IMR-90 (cell line): ENCODE data around the gene IL1RL1. TPM values are rescaled to one million over a fixed set of nuclear protein-coding genes. Genes with fewer than 3 reads are reported as not detected.

Source experiments
- ATAC-seq: fragments of 200-7000 bp; cut with Tn5 transposase; 2 replicates; pipeline ENCODE4 v1.9.1; 2020; ENCODE audit warnings: low read depth, mild to moderate bottlenecking, moderate library complexity
- BruUV-seq: library from RNA; stranded (reverse); fragments of 400-500 nt; replicated peaks from 2 replicates; lab custom pipeline; 2021; lab: Mats Ljungman, UMichigan
- CTCF ChIA-PET: fragments of 300-600 bp; formaldehyde crosslinking; extraction: SDS; loops from one replicate; lab custom pipeline; 2021; ENCODE audit warnings: antibody characterized with exemption; lab: Yijun Ruan, JAX
- POLR2A ChIA-PET: fragments of 300-600 bp; sonication (Branson Sonifier 250); formaldehyde crosslinking; loops from one replicate; lab custom pipeline; 2022; ENCODE audit warnings: antibody characterized with exemption; ENCODE audit not compliant: unreplicated experiment; lab: Charles Lee
- DNase-seq: peaks from one replicate; pipeline ENCODE4 v3.0.0; 2013
- H2AFZ ChIP-seq: replicated peaks from 2 replicates; pipeline ENCODE3; 2013; ENCODE audit warnings: low read length, mild to moderate bottlenecking; ENCODE audit not compliant: poor library complexity
- H2AK5ac ChIP-seq: 2 replicates; pipeline ENCODE4 v1.6.1; 2013; ENCODE audit warnings: low read depth, low read length, inconsistent platforms
- H2AK9ac ChIP-seq: replicated peaks from 2 replicates; pipeline ENCODE3; 2013; ENCODE audit warnings: mild to moderate bottlenecking, low read depth, low read length, moderate library complexity; ENCODE audit not compliant: poor library complexity
- H2BK120ac ChIP-seq: 2 replicates; pipeline ENCODE4 v1.6.1; 2013; ENCODE audit warnings: low read depth, low read length, inconsistent platforms
- H2BK15ac ChIP-seq: 3 replicates; pipeline ENCODE4 v1.6.1; 2013; ENCODE audit warnings: low read depth, low read length, inconsistent platforms
- H2BK20ac ChIP-seq: 2 replicates; pipeline ENCODE4 v1.6.1; 2013; ENCODE audit warnings: low read depth, mild to moderate bottlenecking, inconsistent platforms, low read length, moderate library complexity
- H2BK5ac ChIP-seq: 2 replicates; pipeline ENCODE4 v1.6.1; 2013; ENCODE audit warnings: mild to moderate bottlenecking, low read depth, low read length, inconsistent platforms; ENCODE audit not compliant: poor library complexity, severe bottlenecking
- H3K14ac ChIP-seq: replicated peaks from 2 replicates; pipeline ENCODE4 v1.6.1; 2013; ENCODE audit warnings: low read depth, low read length, inconsistent platforms
- H3K18ac ChIP-seq: 2 replicates; pipeline ENCODE4 v1.6.1; 2013; ENCODE audit warnings: low read depth, low read length, control low read depth
- H3K23ac ChIP-seq: 2 replicates; pipeline ENCODE4 v1.6.1; 2013; ENCODE audit warnings: low read depth, low read length, inconsistent platforms
- H3K27ac ChIP-seq: 2 replicates; pipeline ENCODE4 v1.5.1; 2013; ENCODE audit warnings: mild to moderate bottlenecking, control low read depth, low read length; ENCODE audit not compliant: insufficient read depth
- H3K27me3 ChIP-seq: 2 replicates; pipeline ENCODE4 v1.6.1; 2013; ENCODE audit warnings: low read length; ENCODE audit not compliant: control insufficient read depth, insufficient read depth
- H3K36me3 ChIP-seq: 2 replicates; pipeline ENCODE4 v1.6.1; 2013; ENCODE audit warnings: low read length, mixed read lengths; ENCODE audit not compliant: control insufficient read depth, insufficient read depth
- H3K4ac ChIP-seq: 2 replicates; pipeline ENCODE4 v1.6.1; 2013; ENCODE audit warnings: low read depth, low read length, inconsistent platforms
- H3K4me1 ChIP-seq: 2 replicates; pipeline ENCODE4 v1.6.1; 2013; ENCODE audit warnings: low read length, mixed read lengths; ENCODE audit not compliant: control insufficient read depth, insufficient read depth
- H3K4me2 ChIP-seq: 2 replicates; pipeline ENCODE4 v1.6.1; 2013; ENCODE audit warnings: low read depth, mild to moderate bottlenecking, control low read depth, low read length, moderate library complexity
- H3K4me3 ChIP-seq: 2 replicates; pipeline ENCODE4 v1.5.1; 2013; ENCODE audit warnings: low read depth, mild to moderate bottlenecking, control low read depth, low read length, moderate library complexity; ENCODE audit not compliant: insufficient read depth
- H3K56ac ChIP-seq: 2 replicates; pipeline ENCODE4 v1.6.1; 2013; ENCODE audit warnings: low read length, inconsistent platforms; ENCODE audit not compliant: insufficient read depth; ENCODE audit errors: extremely low read depth
- H3K79me1 ChIP-seq, 2 experiments: 2 replicates each; pipeline ENCODE4 v1.6.1; 2013; ENCODE audit warnings: low read length in 2 of 2, inconsistent platforms in 1 of 2, low read depth in 1 of 2
- H3K9ac ChIP-seq: 2 replicates; pipeline ENCODE4 v1.6.1; 2013; ENCODE audit warnings: low read depth, low read length, control low read depth
- H3K9me1 ChIP-seq: 2 replicates; pipeline ENCODE4 v1.6.1; 2013; ENCODE audit warnings: low read length, inconsistent platforms; ENCODE audit not compliant: insufficient read depth
- H3K9me3 ChIP-seq: 2 replicates; pipeline ENCODE4 v1.6.1; 2013; ENCODE audit warnings: low read length; ENCODE audit not compliant: control insufficient read depth, insufficient read depth
- H4K20me1 ChIP-seq: 2 replicates; pipeline ENCODE4 v1.6.1; 2013; ENCODE audit warnings: low read length, inconsistent platforms; ENCODE audit not compliant: insufficient read depth
- H4K5ac ChIP-seq: 2 replicates; pipeline ENCODE4 v1.6.1; 2013; ENCODE audit warnings: mild to moderate bottlenecking, low read depth, low read length, control low read depth
- H4K8ac ChIP-seq, 2 experiments: 2 replicates each; pipeline ENCODE4 v1.6.1; 2013; ENCODE audit warnings: low read depth in 2 of 2, low read length in 2 of 2, control low read depth in 1 of 2, inconsistent platforms in 1 of 2
- H4K91ac ChIP-seq: 2 replicates; pipeline ENCODE4 v1.6.1; 2013; ENCODE audit warnings: low read depth, low read length, inconsistent platforms; ENCODE audit not compliant: insufficient read depth
- BHLHE40 ChIP-seq: fragments of 150-350 bp; IDR thresholded peaks from 2 replicates; pipeline ENCODE4 v1.6.1; 2016; ENCODE audit warnings: mild to moderate bottlenecking, low read depth, low read length
- FOS ChIP-seq: fragments of 150-350 bp; IDR thresholded peaks from 2 replicates; pipeline ENCODE4 v1.6.1; 2016; ENCODE audit warnings: low read depth, low read length
- MAFK ChIP-seq: IDR thresholded peaks from 2 replicates; pipeline ENCODE4 v1.6.1; 2012; ENCODE audit warnings: low read depth, low read length, improper control_type of control experiment
- MAZ ChIP-seq: IDR thresholded peaks from 2 replicates; pipeline ENCODE4 v1.6.1; 2012; ENCODE audit warnings: low read depth, mild to moderate bottlenecking, low read length, improper control_type of control experiment, moderate library complexity, borderline replicate concordance
- NFE2L2 ChIP-seq: fragments of 150-350 bp; IDR thresholded peaks from 2 replicates; pipeline ENCODE4 v1.6.1; 2016; ENCODE audit warnings: low read depth, mild to moderate bottlenecking, low read length
- RAD21 ChIP-seq: IDR thresholded peaks from 2 replicates; pipeline ENCODE4 v1.6.1; 2012; ENCODE audit warnings: low read length, improper control_type of control experiment
- WGBS, 2 experiments: methylation state at CpG; one replicate each; pipeline versions ENCODE4 v1.1.5 to v1.1.7; 2013; ENCODE audit warnings: missing lambda C conversion rate in 2 of 2; ENCODE audit not compliant: insufficient read length in 1 of 2; ENCODE audit errors: extremely low coverage in 2 of 2; 5-methylcytosine and 5-hydroxymethylcytosine counted together
- dilution Hi-C: fragments of 300-500 bp; cut with HindIII; formaldehyde crosslinking; loops from one replicate; pipeline ENCODE4 v1.14.3; 2018; ENCODE audit warnings: low sequenced_read_pairs; ENCODE audit not compliant: unreplicated experiment
- in situ Hi-C: fragments of 300-500 bp; cut with MboI; formaldehyde crosslinking; loops from 3 replicates; pipeline ENCODE4 v1.14.3; 2019; ENCODE audit warnings: low sequenced_read_pairs, inconsistent platforms, mixed read lengths
- intact Hi-C: fragments of 100-400 bp; cut with micrococcal nuclease; formaldehyde crosslinking; loops from 2 replicates; pipeline ENCODE4 v1.10.0; 2022
- polyA plus RNA-seq, 3 experiments: library from polyadenylated mRNA; depleted of rRNA; stranded (reverse); fragments of >200 nt; gene quantifications; 2 replicates each; pipeline ENCODE4 v1.2.3, GENCODE V29; 2012; ENCODE audit warnings: low replicate concordance in 1 of 3
- total RNA-seq: library from RNA; depleted of rRNA; stranded (reverse); fragments of >200 nt; gene quantifications from 2 replicates; pipeline ENCODE4 v1.2.3, GENCODE V29; 2012
- TF ChIP-seq, protein P1 (sequence below): conservative IDR thresholded peaks from 2 replicates; pipeline ENCODE4 v1.5.1; 2012; ENCODE audit warnings: mild to moderate bottlenecking, low read depth, low read length, improper control_type of control experiment

The IL1RL1 gene
- total and polyA plus RNA-seq, 2 of the 4 experiments (the other 2 are of a cell fraction), result under 0.01 to 0.14 TPM

DNA sequence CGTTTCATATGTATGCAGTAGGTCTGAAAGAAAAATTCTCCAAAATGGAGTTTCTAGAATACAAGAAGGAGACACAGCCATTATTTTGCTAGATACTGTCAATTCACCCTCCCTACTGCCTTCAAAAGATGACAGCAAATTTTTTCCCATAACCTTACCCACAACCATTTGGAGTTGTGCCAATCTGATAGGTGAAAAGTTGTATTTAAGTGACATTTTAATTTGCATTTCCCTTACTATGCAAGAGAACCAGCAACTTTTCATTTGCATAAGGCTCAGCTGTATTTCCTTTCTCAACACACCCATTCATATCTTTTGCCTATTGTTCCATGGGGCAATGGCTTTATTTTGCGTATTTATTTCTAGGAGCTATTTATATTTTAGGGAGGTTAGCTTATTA is 80.2 kb downstream of the IL1RL1 start:
- no TSS peak for BruUV-seq

More for the DNA sequence above, 80.2 kb downstream of the IL1RL1 start:
- TF ChIP-seq FOS, result no peak
- TF ChIP-seq, protein P1, sequence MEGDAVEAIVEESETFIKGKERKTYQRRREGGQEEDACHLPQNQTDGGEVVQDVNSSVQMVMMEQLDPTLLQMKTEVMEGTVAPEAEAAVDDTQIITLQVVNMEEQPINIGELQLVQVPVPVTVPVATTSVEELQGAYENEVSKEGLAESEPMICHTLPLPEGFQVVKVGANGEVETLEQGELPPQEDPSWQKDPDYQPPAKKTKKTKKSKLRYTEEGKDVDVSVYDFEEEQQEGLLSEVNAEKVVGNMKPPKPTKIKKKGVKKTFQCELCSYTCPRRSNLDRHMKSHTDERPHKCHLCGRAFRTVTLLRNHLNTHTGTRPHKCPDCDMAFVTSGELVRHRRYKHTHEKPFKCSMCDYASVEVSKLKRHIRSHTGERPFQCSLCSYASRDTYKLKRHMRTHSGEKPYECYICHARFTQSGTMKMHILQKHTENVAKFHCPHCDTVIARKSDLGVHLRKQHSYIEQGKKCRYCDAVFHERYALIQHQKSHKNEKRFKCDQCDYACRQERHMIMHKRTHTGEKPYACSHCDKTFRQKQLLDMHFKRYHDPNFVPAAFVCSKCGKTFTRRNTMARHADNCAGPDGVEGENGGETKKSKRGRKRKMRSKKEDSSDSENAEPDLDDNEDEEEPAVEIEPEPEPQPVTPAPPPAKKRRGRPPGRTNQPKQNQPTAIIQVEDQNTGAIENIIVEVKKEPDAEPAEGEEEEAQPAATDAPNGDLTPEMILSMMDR, result no peak
- no peak for TF ChIP-seq MAFK
- TF ChIP-seq NFE2L2, result no peak
- no peak for TF ChIP-seq BHLHE40
- TF ChIP-seq RAD21, result no peak
- no peak for TF ChIP-seq MAZ
- H2AK9ac ChIP-seq, result no peak overlapping the region
- H3K14ac ChIP-seq, result no peak overlapping the region
- H2BK15ac ChIP-seq, result no peak overlapping the region
- H2AK5ac ChIP-seq, result no peak overlapping the region
- no peaks in the 10 kb centered on the region for H3K79me1 ChIP-seq
- H3K4me2 ChIP-seq, result no peak overlapping the region
- H3K9me1 ChIP-seq, result no peaks in the 10 kb centered on the region
- dilution Hi-C loops, result no loop called here
- DNase-seq (no peak), ATAC-seq (no peak)
- ChIA-PET POLR2A (no interaction called here), CTCF (no interaction called here)
- no peak overlapping the region for H3K9ac ChIP-seq
- no peak overlapping the region for H3K18ac ChIP-seq
- no peak overlapping the region for H3K23ac ChIP-seq
- H3K36me3 ChIP-seq, result no peaks in the 10 kb centered on the region
- no peak overlapping the region for H2BK120ac ChIP-seq
- no peaks in the 10 kb centered on the region for H4K20me1 ChIP-seq
- WGBS, 2 experiments, result no CpG with 5 or more reads among the region's 2 CpGs
- H3K4me1 ChIP-seq, result no peaks in the 10 kb centered on the region
- H3K56ac ChIP-seq, result no peak overlapping the region
- no peak overlapping the region for H4K5ac ChIP-seq
- intact Hi-C loops, result no loop called here
- H3K9me3 ChIP-seq, result no peaks in the 10 kb centered on the region
- H4K8ac ChIP-seq, result no peak overlapping the region
- H2BK20ac ChIP-seq, result no peak overlapping the region
- H3K27ac ChIP-seq, result no peak overlapping the region
- no peaks in the 10 kb centered on the region; the same call in 1 of the 2 replicates for H3K27me3 ChIP-seq
- H3K4ac ChIP-seq, result no peak overlapping the region
- no peak overlapping the region for H2BK5ac ChIP-seq
- no peak overlapping the region for H2AFZ ChIP-seq
- no peak overlapping the region for H4K91ac ChIP-seq
- in situ Hi-C loops, result no loop called here
- H3K4me3 ChIP-seq, result no peak overlapping the region
